Astrocyte (in vitro differentiated cells and primary cell): ENCODE measurements around the gene CRACR2A.

Experiments
- EZH2 ChIP-seq: IDR thresholded peaks from 2 replicates; pipeline ENCODE4 v1.6.1; 2012; ENCODE audit warnings: mild to moderate bottlenecking, low read length, inconsistent platforms; ENCODE audit not compliant: insufficient read depth
- TF ChIP-seq, protein P1 (sequence below): IDR thresholded peaks from 2 replicates; pipeline ENCODE4 v1.5.1; 2011; ENCODE audit warnings: low read depth, mild to moderate bottlenecking, inconsistent platforms, low read length, moderate library complexity; ENCODE audit not compliant: insufficient read depth

DNA sequence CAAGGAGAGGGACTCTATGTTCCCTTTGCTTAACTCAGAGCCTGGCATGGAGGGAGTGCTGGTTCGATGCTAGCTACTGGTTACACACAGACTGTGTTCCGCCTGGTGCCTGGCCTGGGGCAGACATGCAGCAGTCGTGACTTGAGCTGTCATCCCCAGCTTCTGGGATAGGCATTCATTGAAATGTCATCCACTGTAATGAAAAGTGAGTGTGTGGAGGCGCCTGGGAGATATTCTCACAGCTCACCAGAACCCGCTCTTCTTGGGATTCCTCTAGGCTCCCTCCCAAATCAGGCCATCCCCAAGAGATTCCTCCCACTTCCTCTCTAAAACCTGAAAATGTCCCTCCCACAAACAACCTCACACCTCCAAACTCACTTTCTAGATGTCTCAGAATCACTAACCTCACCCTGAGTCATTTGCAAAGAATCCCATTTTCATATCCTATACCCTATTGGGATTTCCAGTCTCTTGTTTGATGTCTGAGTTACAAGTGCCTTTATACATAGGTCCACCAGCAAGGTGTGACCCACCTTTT, 82.8 kb downstream of the CRACR2A start:
- TF ChIP-seq, protein P1, sequence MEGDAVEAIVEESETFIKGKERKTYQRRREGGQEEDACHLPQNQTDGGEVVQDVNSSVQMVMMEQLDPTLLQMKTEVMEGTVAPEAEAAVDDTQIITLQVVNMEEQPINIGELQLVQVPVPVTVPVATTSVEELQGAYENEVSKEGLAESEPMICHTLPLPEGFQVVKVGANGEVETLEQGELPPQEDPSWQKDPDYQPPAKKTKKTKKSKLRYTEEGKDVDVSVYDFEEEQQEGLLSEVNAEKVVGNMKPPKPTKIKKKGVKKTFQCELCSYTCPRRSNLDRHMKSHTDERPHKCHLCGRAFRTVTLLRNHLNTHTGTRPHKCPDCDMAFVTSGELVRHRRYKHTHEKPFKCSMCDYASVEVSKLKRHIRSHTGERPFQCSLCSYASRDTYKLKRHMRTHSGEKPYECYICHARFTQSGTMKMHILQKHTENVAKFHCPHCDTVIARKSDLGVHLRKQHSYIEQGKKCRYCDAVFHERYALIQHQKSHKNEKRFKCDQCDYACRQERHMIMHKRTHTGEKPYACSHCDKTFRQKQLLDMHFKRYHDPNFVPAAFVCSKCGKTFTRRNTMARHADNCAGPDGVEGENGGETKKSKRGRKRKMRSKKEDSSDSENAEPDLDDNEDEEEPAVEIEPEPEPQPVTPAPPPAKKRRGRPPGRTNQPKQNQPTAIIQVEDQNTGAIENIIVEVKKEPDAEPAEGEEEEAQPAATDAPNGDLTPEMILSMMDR, result no peak
- TF ChIP-seq EZH2, result no peak
